HPDE6-E6E7 (cell line): ENCODE results near the gene ACR.
"Not testable (repeated sequence)": the region's sequence is repeated elsewhere in the genome, so short reads cannot be mapped to it uniquely, and the experiment has no call there.

Experiments
- DNase-seq: peaks from one replicate; pipeline ENCODE4 v3.0.0; 2011; ENCODE audit warnings: missing footprints; ENCODE audit errors: extremely low spot score

ACR gene

DNA sequence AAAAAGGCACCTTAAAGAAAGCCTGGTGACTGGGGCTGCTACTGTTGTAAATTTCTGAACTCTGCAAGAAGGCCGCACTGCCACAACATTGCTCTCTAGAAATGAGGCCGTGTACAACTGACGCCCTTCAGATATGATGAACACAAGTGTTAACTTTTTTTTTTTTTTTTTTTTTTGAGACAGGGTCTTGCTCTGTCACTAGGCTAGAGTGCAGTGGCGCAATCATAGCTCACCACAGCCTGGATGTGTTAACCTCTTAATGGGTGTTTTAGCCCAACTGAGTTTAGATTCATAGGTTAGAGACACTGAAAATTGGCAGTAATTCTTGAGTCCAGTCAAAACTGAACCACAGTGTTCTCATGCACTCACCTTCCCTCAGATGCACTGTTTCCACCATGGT is 42.2 kb downstream of the ACR start:
- not testable (repeated sequence) for DNase-seq

DNA sequence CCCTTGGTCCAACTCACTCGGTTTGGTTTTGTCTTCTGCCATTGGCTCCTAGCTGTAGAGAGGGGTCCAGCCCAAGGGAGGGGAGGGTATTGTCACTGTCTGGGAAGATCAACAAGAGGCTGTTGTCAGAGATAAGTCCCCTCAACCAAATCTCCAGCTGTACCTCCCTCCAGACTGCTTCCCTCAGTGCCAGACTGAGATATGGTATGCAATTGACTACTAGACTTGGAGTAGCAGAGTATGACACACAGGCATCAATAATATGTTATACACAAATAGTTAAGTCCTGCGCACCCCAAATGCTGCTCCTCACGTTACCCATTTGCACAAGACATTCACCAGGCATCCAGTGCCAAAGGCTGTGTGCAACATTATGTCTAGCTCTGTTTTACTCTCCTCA is 44.2 kb downstream of the ACR start:
- not testable (repeated sequence) for DNase-seq

DNA sequence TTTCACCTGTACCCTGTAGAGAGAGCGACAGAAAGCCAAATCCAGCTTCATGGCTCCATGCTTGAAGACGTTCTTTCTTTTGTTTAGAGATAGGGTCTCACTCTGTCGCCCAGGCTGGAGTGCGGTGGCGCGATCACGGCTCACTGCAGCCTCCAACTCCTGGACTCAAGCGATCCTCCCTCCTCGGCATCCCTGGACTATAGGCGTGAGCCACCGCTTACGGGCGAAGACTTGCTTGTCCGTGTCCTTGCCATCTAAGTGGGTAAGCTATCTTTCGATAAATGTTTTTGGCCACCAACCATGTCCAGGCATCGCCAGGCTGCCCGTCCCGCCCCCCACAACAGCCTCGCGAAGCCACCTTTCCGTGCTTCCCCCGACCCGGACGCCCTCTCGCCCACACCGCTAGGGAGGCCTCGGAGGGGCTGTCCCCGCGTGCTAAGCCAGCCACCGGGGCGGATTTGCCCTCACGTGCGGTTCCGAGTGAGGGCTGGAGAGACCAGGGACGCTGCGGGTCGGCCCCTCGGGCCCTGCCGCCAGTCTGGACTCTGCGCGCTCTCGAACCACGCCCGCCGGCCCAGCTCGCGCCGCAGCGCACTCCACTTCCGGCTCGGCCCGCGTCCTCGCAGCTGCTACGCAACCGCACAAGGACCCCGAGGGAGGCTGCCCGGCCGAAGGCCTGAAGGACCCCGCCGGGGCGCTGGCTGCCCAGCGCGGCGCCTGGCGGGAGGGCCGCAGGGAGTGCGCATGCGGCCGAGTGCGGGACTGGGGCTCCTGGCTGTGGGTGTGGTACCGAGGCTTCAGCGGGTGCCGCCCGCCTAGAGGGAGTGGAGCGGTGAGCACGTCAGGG is 45.3 kb downstream of the ACR start, which contains the start of gene RABL2B:
TSS of gene RABL2B (minus strand) at position 604 of the 847 bp plus-strand sequence. CDS start 1,342 bp downstream, outside the sequence.
- DNase-seq = peak; percentile 74

DNA sequence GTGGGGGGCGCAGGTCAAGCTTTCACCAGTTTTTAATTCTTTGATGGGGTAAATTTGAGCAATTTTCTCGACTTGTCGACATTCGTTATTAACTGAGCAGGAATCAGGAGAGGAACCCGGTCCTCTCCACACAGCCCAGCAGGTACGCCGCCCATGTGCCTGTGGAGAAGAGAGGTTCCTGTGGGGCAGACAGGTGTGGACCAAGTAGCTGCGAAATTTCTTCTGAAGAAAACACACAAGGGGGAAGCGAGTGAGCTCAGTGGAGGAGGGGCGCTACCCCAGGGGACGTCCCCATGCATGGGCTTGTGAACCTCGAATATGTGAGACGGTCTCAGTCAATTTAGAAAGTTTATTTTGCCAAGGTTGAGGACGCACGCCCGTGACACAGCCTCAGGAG is 45.9 kb downstream of the ACR start:
- not testable (repeated sequence) for DNase-seq

DNA sequence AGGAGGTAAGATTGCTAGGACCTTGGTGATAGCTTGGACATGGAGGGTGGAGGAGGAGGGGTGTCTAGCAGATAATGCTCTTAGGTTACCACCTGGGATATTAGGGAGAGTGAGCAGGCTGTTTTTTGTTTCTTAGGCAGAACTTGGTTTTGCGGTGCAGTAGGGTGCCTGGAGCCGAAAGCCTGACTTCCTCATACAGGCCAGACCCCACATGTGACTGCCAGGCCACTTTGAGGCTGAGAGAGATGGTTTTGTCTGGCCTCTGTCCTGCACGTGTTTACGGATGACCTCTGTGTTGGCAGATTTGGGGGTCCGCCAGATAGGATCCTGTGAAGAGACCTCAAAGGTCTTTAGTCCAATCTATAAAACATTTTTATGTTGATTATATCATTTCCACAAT is 47.3 kb downstream of the ACR start:
- DNase-seq = not testable (repeated sequence)

DNA sequence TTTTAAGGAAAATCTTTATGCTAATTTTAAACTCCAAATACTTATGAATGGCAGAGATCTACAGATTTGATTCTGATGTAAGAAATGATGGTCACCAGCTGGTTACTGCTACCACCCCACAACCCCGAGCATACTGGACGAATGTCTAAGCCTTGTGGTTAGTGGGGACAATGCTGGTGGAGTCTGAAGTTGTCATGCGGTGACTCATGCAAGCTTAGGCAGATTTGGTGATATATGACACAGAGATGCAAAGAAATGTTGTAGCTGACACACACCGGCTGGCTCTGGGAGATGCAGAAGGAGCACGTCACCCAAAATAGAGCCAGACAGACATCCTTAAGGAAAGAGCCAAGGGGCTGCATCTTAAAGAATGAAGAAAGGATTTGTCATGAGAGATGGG is 48.9 kb downstream of the ACR start:
- DNase-seq = not testable (repeated sequence)
